HG03175 (cell line): Measurements from ENCODE around the gene CAMTA1.

Experiments used
- ATAC-seq: cut with Tn5 transposase; IDR thresholded peaks from one replicate; pipeline ENCODE4 v1.9.1; 2021; ENCODE audit warnings: mild to moderate bottlenecking, moderate library complexity; ENCODE audit not compliant: unreplicated experiment

The CAMTA1 gene

GRCh38 chr1:7062346-7063061 lies 277.2 kb downstream of the CAMTA1 start:
- ATAC-seq = no peak

GRCh38 chr1:7063981-7064380 lies 278.7 kb downstream of the CAMTA1 start:
- no peak for ATAC-seq

- no peak for ATAC-seq
Observed at GRCh38 chr1:7068552-7068951, 283.3 kb downstream of the CAMTA1 start.

GRCh38 chr1:7069931-7070330 lies 284.7 kb downstream of the CAMTA1 start:
- no peak for ATAC-seq

- no peak for ATAC-seq
Observed at GRCh38 chr1:7070389-7071029, 285.3 kb downstream of the CAMTA1 start.

GRCh38 chr1:7076117-7076516 lies 290.9 kb downstream of the CAMTA1 start:
- no peak for ATAC-seq

GRCh38 chr1:7076572-7076971 lies 291.3 kb downstream of the CAMTA1 start:
- no peak for ATAC-seq

GRCh38 chr1:7077136-7077535 lies 291.9 kb downstream of the CAMTA1 start:
- ATAC-seq = no peak

- no peak for ATAC-seq
Observed at GRCh38 chr1:7077970-7078369, 292.7 kb downstream of the CAMTA1 start.

GRCh38 chr1:7079637-7080036 lies 294.4 kb downstream of the CAMTA1 start:
- no peak for ATAC-seq

GRCh38 chr1:7084232-7084894 lies 299.1 kb downstream of the CAMTA1 start:
- ATAC-seq = no peak

- ATAC-seq = no peak
Observed at GRCh38 chr1:7085521-7085920, 300.3 kb downstream of the CAMTA1 start.

GRCh38 chr1:7086106-7086505 lies 300.9 kb downstream of the CAMTA1 start:
- ATAC-seq = no peak

- ATAC-seq = no peak
Observed at GRCh38 chr1:7087888-7088287, 302.6 kb downstream of the CAMTA1 start.

GRCh38 chr1:7089497-7089896 lies 304.2 kb downstream of the CAMTA1 start:
- no peak for ATAC-seq

- ATAC-seq = no peak
Observed at GRCh38 chr1:7093297-7093696, 308.0 kb downstream of the CAMTA1 start.

- ATAC-seq = no peak
Observed at GRCh38 chr1:7094086-7094485, 308.8 kb downstream of the CAMTA1 start.

GRCh38 chr1:7094509-7094908 lies 309.3 kb downstream of the CAMTA1 start:
- ATAC-seq = no peak

- no peak for ATAC-seq
Observed at GRCh38 chr1:7095343-7095964, 310.2 kb downstream of the CAMTA1 start.

- no peak for ATAC-seq
Observed at GRCh38 chr1:7097938-7098592, 312.8 kb downstream of the CAMTA1 start.

GRCh38 chr1:7098641-7099040 lies 313.4 kb downstream of the CAMTA1 start:
- no peak for ATAC-seq
